ENCODE data around the gene IGFBP4.

Gene IGFBP4

DNA sequence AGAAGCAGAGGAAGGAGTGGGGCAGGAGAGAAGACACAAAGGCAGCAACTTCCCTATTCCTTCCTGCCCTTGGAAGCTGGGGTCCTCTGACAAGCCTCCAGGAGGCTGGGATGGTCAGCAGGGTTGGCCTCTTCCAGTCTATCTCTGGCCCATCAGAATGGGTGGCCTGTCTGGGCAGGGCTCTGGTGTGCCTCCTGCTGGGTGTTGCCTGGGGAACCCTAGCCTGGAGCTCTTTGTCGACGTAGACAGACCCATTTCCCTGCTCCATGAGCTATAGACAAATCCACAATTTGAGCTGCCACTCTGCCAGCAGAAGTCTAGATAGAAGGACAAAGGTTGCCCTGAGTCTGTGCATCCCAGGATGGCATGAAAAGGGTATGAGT lies 11.4 kb downstream of the IGFBP4 start:
- no peak for DNase-seq (ENCODE audit: extremely low read depth in 1 of 2, low read depth in 1 of 2)

DNA sequence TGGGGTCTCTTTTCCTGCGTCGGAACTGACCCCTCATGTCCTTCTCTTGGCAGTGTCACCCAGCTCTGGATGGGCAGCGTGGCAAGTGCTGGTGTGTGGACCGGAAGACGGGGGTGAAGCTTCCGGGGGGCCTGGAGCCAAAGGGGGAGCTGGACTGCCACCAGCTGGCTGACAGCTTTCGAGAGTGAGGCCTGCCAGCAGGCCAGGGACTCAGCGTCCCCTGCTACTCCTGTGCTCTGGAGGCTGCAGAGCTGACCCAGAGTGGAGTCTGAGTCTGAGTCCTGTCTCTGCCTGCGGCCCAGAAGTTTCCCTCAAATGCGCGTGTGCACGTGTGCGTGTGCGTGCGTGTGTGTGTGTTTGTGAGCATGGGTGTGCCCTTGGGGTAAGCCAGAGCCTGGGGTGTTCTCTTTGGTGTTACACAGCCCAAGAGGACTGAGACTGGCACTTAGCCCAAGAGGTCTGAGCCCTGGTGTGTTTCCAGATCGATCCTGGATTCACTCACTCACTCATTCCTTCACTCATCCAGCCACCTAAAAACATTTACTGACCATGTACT lies 13.2 kb downstream of the IGFBP4 start:
- no peak for DNase-seq (ENCODE audit: extremely low read depth in 1 of 2, low read depth in 1 of 2)

GRCh38 chr17:40457369-40457768 lies 14.1 kb downstream of the IGFBP4 start:
- no peak for DNase-seq (ENCODE audit: extremely low read depth in 1 of 2, low read depth in 1 of 2)

DNA sequence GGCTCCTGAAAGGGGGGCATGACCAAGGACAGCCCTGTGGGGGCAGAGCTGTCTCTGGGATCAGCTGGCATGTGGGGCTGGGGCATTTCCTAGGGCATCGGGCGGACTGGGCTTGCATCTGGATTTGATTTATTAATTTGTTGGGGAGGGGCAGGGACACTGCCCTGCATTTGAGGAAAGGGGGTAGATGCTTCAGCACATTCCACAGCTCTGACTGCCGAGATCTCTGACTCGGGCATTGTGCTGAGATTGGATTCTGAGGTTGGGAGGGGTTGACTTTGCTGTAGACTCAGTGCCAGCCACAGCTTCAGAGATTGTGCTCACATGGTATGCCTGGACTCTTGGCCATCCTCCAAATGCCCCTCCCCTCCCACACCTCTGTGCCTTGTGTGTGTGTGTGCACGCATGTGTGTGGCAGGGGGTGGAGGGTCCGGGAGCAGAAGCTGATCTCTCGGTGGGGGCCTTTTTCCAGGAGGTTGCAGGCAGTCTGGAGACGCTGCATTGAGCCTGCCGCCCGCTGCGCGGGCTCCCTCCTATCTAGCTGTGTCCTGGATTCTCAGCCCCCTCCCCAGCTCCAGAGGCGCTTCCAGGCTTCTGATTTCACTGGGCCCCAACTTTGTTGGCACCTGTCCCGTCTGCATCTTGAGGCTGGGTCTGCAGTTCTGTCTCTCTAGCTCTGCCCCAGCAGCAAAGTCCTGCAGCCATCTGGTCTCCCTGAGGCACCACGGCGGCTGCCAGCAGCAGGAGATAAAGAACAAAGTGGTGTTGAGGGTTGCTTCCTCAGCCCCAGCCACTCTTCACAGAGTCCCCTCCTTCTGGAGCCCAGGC lies 14.9 kb downstream of the IGFBP4 start:
- no peak for DNase-seq (ENCODE audit: extremely low read depth in 1 of 2, low read depth in 1 of 2)

- no peak for DNase-seq (ENCODE audit: extremely low read depth in 1 of 2, low read depth in 1 of 2)
Observed at GRCh38 chr17:40458851-40459482, 15.7 kb downstream of the IGFBP4 start.

- no peak for DNase-seq (ENCODE audit: extremely low read depth in 1 of 2, low read depth in 1 of 2)
Observed at GRCh38 chr17:40459636-40460603, 16.7 kb downstream of the IGFBP4 start.

DNA sequence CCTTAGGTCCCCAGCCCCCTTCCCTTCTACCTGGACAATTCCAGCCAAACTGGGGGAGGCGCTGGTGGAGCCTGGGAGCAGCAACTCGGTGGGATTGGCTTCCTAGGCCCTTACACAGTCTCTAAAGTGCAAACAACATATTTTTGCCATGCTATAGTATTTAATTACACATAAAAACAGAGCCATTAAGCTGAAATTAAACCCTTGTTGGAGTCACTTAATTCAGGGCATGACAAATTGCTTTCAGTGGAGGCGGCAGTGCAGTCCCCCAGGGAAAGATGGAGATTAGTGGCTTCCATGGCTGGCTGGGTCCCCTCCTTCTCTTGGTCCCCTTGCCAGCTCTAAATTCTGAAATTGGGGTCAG lies 17.3 kb downstream of the IGFBP4 start:
- DNase-seq (ENCODE audit: extremely low read depth in 1 of 2, low read depth in 1 of 2), result no peak

DNA sequence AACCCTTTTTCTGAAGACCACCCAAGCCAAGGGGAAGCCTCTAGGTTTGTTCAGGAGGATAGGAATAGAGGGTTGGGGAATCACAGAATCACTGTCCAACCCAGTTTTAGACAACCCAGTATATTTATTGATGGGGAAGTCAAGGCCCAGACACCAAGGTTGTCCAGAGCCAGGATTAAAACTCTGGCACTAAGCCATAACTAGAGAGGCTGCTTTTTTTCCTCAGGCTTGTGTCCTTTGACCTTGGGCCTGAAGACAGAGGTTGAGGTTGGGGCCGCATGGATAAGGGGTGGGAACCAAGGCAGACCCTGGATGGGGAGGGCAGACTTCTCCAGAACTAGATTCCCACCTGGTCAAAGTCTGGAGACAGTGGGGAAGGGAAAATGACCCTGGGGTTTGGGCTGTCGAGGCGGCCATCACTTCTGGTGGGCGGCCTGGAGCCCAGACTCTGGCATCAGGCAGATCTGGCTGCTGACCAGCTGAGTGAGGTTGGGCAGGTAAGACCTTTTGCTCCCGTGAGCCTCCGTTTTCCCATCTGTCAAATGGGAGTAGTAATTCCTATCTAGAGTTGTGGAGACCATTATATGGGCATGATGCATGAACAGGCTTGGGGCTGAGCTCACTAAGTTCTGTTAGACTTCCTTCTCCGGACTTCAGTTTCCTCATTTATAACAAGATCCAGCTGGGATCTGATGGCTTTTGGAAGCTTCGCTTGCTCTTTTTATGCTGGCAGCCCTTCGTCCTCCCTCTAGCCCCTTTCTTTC lies 17.9 kb downstream of the IGFBP4 start:
- DNase-seq (ENCODE audit: extremely low read depth in 1 of 2, low read depth in 1 of 2), result no peak

DNA sequence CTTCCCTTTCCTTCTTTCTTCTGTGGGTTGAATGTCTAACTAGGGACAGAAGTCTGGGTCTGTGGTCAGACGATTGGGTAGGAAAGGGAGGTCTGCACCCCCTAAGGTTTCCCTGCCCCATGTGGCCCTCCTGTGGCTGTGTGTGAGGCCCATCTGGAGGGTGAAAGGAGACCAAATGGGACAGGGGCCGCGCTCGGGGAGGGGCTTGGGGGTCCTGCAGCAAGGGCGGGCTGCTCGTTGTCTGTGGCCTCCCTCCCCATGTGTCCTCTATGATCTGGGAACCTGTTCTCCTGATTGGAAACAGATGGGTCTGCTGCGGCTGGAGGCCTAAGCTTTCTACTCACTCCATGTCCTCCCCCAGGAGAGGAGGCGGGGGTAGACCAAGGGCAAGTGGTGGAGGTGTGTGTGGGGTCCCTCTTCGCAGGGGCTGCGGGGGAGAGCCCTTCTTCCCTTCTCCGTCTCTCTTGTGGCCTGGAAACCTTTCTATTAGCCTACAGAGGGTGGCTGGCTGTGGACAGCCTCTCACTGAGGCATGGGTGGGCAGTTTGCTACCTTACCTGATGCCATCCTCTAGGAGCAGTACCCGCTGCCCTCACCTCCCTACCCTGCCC lies 18.6 kb downstream of the IGFBP4 start:
- no peak for DNase-seq (ENCODE audit: extremely low read depth in 1 of 2, low read depth in 1 of 2)

- DNase-seq (ENCODE audit: extremely low read depth in 1 of 2, low read depth in 1 of 2), result no peak
Observed at GRCh38 chr17:40462343-40463121, 19.3 kb downstream of the IGFBP4 start.

DNA sequence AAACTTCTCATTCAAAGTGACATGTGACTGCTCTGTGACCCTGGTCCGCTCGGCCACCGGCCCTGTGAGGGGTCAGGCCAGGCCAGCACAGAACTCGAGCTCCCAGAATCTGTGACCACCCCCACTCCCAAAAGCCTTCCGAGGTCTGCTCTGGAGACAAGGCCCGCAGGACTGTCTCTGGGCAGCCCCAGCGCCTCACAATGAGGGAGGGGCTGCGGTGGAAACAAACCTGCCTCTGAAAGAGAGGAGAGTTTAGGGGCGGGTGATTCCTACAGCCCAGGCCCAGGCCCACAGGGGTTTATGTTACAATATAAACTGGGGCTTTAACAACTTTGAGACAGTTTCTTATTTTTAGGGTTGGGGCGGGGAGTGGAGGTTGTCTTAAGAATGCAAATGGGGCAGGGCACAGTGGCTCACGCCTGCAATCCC lies 19.9 kb downstream of the IGFBP4 start:
- no peak for DNase-seq (ENCODE audit: extremely low read depth in 1 of 2, low read depth in 1 of 2)

DNA sequence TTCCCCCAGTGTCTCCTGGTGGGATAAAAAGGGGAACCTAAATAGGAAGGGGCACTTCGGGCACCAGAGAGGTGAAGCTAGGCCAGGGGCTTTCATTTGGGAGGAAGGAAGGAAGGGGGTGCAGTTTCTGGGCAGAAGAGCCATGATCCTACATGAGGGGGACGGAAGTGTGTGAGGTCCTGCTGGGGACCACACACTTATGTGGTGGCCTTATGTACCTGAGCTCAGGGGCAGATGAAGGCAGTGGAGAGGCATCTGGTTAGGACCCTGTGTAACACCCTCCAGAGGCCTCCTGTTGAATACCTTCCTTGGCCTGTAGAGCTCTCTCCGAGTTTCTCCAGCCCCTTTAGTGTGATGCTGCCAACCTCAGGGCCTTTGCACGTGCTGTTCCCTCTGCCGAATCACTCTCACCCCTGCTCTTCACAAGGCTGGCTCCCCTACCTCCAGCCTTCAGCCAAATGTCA lies 21.2 kb downstream of the IGFBP4 start:
- no peak for DNase-seq (ENCODE audit: extremely low read depth in 1 of 2, low read depth in 1 of 2)

GRCh38 chr17:40466298-40466971 lies 23.2 kb downstream of the IGFBP4 start:
- DNase-seq (ENCODE audit: extremely low read depth in 1 of 2, low read depth in 1 of 2), result no peak

DNA sequence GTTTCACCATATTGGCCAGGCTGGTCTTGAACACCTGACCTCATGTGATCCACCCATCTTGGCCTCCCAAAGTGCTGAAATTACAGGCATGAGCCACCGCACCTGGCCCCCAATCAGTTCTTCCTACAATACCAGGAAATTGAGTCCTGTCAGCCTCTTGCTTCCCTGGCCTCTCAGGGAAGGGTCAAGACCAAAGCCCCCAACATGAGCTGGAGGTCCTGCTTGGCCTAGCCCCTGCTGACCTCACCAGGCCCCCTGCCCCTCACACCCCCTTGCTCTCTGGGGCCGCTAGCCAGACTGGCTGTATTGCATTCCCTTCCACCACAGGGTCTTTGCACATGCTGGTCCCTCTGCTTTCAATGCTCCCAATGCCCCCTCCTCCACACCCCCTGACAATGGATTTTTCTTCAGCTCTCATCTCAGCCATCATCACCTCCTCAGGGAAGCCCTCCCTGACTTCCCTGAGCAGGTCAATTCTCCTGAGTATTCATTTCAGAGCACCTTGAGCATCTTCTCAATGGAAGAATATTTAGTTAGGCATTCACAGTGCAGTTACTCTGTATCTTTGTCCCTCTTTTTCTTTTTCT lies 24.1 kb downstream of the IGFBP4 start:
- no peak for DNase-seq (ENCODE audit: extremely low read depth in 1 of 2, low read depth in 1 of 2)

- DNase-seq (ENCODE audit: extremely low read depth in 1 of 2, low read depth in 1 of 2), result no peak
Observed at GRCh38 chr17:40468560-40468959, 25.3 kb downstream of the IGFBP4 start.

DNA sequence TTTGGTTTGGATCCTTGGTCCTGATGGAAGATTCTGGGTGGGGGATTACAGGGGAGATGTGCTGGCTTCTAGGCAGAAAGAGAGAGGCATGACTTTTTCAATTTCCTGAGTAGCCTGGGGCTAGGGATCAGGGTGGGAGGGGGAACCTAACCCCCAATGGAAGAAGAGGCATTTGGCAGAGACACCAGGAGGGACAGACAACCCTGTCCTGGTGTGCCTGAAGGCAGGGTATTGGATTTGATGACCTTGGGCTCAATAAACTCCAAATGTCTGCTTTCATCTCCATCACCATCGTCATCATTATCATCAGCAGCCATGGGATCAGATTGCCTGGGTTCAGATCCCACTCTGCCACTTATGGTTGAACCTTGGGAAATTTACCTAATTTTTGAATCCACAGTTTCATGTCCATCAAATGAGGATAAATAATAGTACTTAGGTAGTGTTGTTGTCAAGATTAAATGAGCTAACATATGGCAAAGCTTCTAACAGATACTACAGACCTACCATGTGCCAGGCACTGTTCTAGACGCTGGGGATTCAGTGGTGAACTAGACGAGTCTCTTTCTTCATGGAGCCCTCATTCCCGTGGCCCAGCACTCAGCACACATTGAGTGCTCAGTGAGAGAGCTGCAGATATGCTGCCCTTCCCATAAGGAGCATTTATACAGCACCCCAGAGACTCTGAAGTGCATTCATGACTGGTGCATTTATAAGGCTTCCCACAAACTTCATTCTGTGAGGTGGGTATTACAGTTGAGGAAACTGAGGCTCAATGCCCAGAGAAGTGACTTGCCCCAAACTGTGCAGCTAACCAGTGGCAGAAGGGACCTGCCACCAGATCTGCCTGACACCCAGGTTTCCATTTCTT lies 26.8 kb downstream of the IGFBP4 start:
- no peak for DNase-seq (ENCODE audit: extremely low read depth in 1 of 2, low read depth in 1 of 2)

Measured in activated CD8-positive, alpha-beta memory T cell treated with anti-CD3 and anti-CD28 coated beads for 1 hour (primary cell).